HepG2 (cell line): Measurements from ENCODE around the gene CPLX1. TPM values are rescaled to one million over a fixed set of nuclear protein-coding genes. Genes with fewer than 3 reads are reported as not detected.

Experiments used
- ATAC-seq: fragments of 200-7000 bp; cut with Tn5 transposase; 3 replicates; pipeline ENCODE4 v1.9.1; 2020; ENCODE audit warnings: mild to moderate bottlenecking, moderate library complexity
- BruUV-seq: library from RNA; stranded (reverse); fragments of 400-500 nt; replicated peaks from 2 replicates; lab custom pipeline; 2021; lab: Mats Ljungman, UMichigan
- CTCF ChIA-PET: fragments of 300-600 bp; formaldehyde crosslinking; extraction: SDS; loops from one replicate; lab custom pipeline; 2021; ENCODE audit warnings: low total read pairs, inconsistent platforms, low intra/inter-chr PET ratio; lab: Yijun Ruan, JAX
- POLR2A ChIA-PET: fragments of 350-600 bp; sonication (Branson Sonifier 250); formaldehyde crosslinking; loops from one replicate; lab custom pipeline; 2020; ENCODE audit warnings: antibody characterized with exemption, inconsistent platforms; lab: Yijun Ruan, JAX
- DNase-seq: peaks from one replicate; pipeline ENCODE4 v3.0.0-alpha.2; 2015; ENCODE audit warnings: low spot score
- FAIRE-seq: peaks from 3 replicates; lab custom pipeline; 2011; peaks lifted over from hg19 to GRCh38; lab: Jason Lieb, UNC
- H2AFZ ChIP-seq: one replicate; pipeline ENCODE4 v1.6.1; 2011; ENCODE audit warnings: low read length, inconsistent platforms
- H3K27ac ChIP-seq: fragments of 300-600 bp; 3 replicates; pipeline ENCODE4 v1.8.0; 2011; ENCODE audit warnings: mixed run types, mild to moderate bottlenecking, mixed read lengths, low read length, inconsistent platforms; ENCODE audit not compliant: insufficient read depth; ENCODE audit errors: extremely low read length
- H3K27me3 ChIP-seq, 2 experiments: fragments of 200-600 bp in 1 of 2; 2 replicates in 1 of 2; 3 replicates in 1 of 2; pipeline versions ENCODE4 v1.6.0 to v1.8.0; 2011; ENCODE audit warnings: low read length in 2 of 2, mild to moderate bottlenecking in 2 of 2, moderate library complexity in 2 of 2, inconsistent platforms in 1 of 2; ENCODE audit not compliant: insufficient read depth in 2 of 2, control insufficient read depth in 1 of 2
- H3K36me3 ChIP-seq, 2 experiments: fragments of 200-600 bp in 1 of 2; replicated peaks in 1 of 2; 2 replicates in 1 of 2; 3 replicates in 1 of 2; pipeline versions ENCODE4 v1.5.1 to v1.8.0; 2011; ENCODE audit warnings: low read length in 2 of 2, inconsistent platforms in 1 of 2; ENCODE audit not compliant: insufficient read depth in 2 of 2, control insufficient read depth in 1 of 2
- H3K4me1 ChIP-seq: 2 replicates; pipeline ENCODE4 v1.5.1; 2012; ENCODE audit warnings: low read length, inconsistent platforms; ENCODE audit not compliant: insufficient read depth
- H3K4me2 ChIP-seq: 2 replicates; pipeline ENCODE4 v1.6.0; 2011; ENCODE audit warnings: low read depth, low read length, inconsistent platforms
- H3K4me3 ChIP-seq, 3 experiments: fragments of 200-600 bp in 1 of 3; sonication (generic), shearing (Covaris generic) in 1 of 3; replicated peaks in 1 of 3; 2 replicates each; pipeline ENCODE4 v1.5.1; 2011 to 2016; ENCODE audit warnings: low read length in 3 of 3, inconsistent platforms in 2 of 3, low read depth in 2 of 3, mild to moderate bottlenecking in 2 of 3, control low read depth in 1 of 3, mixed read lengths in 1 of 3; ENCODE audit not compliant: insufficient read depth in 1 of 3
- H3K79me2 ChIP-seq: one replicate; pipeline ENCODE4 v1.6.1; 2011; ENCODE audit warnings: low read length, inconsistent platforms; ENCODE audit not compliant: insufficient read depth
- H3K9ac ChIP-seq: 2 replicates; pipeline ENCODE4 v1.6.0; 2011; ENCODE audit warnings: mild to moderate bottlenecking, low read depth, low read length, inconsistent platforms; ENCODE audit not compliant: insufficient read depth
- H3K9me3 ChIP-seq: 2 replicates; pipeline ENCODE4 v1.5.1; 2012; ENCODE audit warnings: mild to moderate bottlenecking, low read length
- H4K20me1 ChIP-seq: 2 replicates; pipeline ENCODE4 v1.6.0; 2011; ENCODE audit warnings: inconsistent platforms, mild to moderate bottlenecking, low read length, moderate library complexity; ENCODE audit not compliant: insufficient read depth
- GTF3A ChIP-seq: sonication (generic); formaldehyde crosslinking; conservative IDR thresholded peaks from 2 replicates; pipeline ENCODE4 v1.4.0; 2020; ENCODE audit warnings: mild to moderate bottlenecking, missing genetic modification reagents
- JUNB ChIP-seq: sonication (generic); formaldehyde crosslinking; IDR thresholded peaks from 2 replicates; pipeline ENCODE4 v1.8.0; 2022; ENCODE audit warnings: missing genetic modification reagents, mild to moderate bottlenecking, borderline replicate concordance
- KLF13 ChIP-seq: sonication (generic); formaldehyde crosslinking; IDR thresholded peaks from 2 replicates; pipeline ENCODE4 v1.4.0; 2020; ENCODE audit warnings: mild to moderate bottlenecking, missing genetic modification reagents
- POLR2AphosphoS5 ChIP-seq: IDR thresholded peaks from 2 replicates; pipeline ENCODE4 v1.6.1; 2012; ENCODE audit warnings: low read depth, low read length
- RBAK ChIP-seq: sonication (generic); formaldehyde crosslinking; IDR thresholded peaks from 2 replicates; pipeline ENCODE4 v1.5.1; 2020; ENCODE audit warnings: mild to moderate bottlenecking, missing genetic modification reagents
- STAT5B ChIP-seq: sonication (generic); formaldehyde crosslinking; IDR thresholded peaks from 2 replicates; pipeline ENCODE4 v1.4.0; 2020; ENCODE audit warnings: missing genetic modification reagents
- ZFP41 ChIP-seq: sonication (generic); formaldehyde crosslinking; IDR thresholded peaks from 2 replicates; pipeline ENCODE4 v1.4.0; 2020; ENCODE audit warnings: mild to moderate bottlenecking, missing genetic modification reagents, borderline replicate concordance
- ZNF225 ChIP-seq: sonication (generic); formaldehyde crosslinking; IDR thresholded peaks from 2 replicates; pipeline ENCODE4 v1.4.0; 2020; ENCODE audit warnings: mild to moderate bottlenecking, missing genetic modification reagents
- ZNF605 ChIP-seq: sonication (generic); formaldehyde crosslinking; IDR thresholded peaks from 2 replicates; pipeline ENCODE4 v1.8.0; 2022; ENCODE audit warnings: mild to moderate bottlenecking, missing genetic modification reagents
- WGBS: methylation state at CpG from one replicate; pipeline ENCODE4 v1.1.6; 2017; ENCODE audit warnings: low lambda C conversion rate; 5-methylcytosine and 5-hydroxymethylcytosine counted together
- in situ Hi-C: cut with HindIII; loops from 2 replicates; pipeline ENCODE4 v1.10.0; 2017; ENCODE audit warnings: low pct_unique_long_range_greater_than_20kb; ENCODE audit not compliant: extremely low pct_ligation_motif_present
- intact Hi-C: fragments of 100-400 bp; cut with micrococcal nuclease; formaldehyde crosslinking; loops from one replicate; pipeline ENCODE4 v1.10.0; 2022; ENCODE audit not compliant: unreplicated experiment
- polyA plus RNA-seq, 8 experiments: library from polyadenylated mRNA; depleted of rRNA in 3 of 8; stranded (reverse) in 7 of 8; unstranded in 1 of 8; fragments of >200 nt; fragmentation: Illumina TruSeq in 4 of 8; extraction: Trizol in 4 of 8; gene quantifications; 2 replicates each; pipeline versions ENCODE4 v1.2.1 to v1.2.3, GENCODE V29; 2011 to 2016; ENCODE audit warnings: low read depth in 4 of 8, missing spikeins in 1 of 8, mixed read lengths in 1 of 8; ENCODE audit not compliant: insufficient read depth in 1 of 8
- total RNA-seq, 5 experiments: library from RNA; depleted of rRNA; stranded (reverse); fragments of >200 nt; fragmentation: Illumina TruSeq; extraction: Trizol; gene quantifications; 2 replicates each; pipeline ENCODE4 v1.2.3, GENCODE V29; 2016; ENCODE audit warnings: low read depth in 1 of 5
- TF ChIP-seq, protein P1 (sequence below): IDR thresholded peaks from 2 replicates; pipeline ENCODE4 v1.6.1; 2016; ENCODE audit warnings: mild to moderate bottlenecking
- TF ChIP-seq, protein P2 (sequence below): sonication (generic); formaldehyde crosslinking; IDR thresholded peaks from 2 replicates; pipeline ENCODE4 v1.4.0; 2020; ENCODE audit warnings: missing genetic modification reagents
- TF ChIP-seq, protein P3 (sequence below): sonication (generic); formaldehyde crosslinking; IDR thresholded peaks from 2 replicates; pipeline ENCODE4 v1.5.1; 2020; ENCODE audit warnings: missing genetic modification reagents, mild to moderate bottlenecking, borderline replicate concordance
- TF ChIP-seq, protein P4 (sequence below): sonication (generic); formaldehyde crosslinking; IDR thresholded peaks from 2 replicates; pipeline ENCODE4 v1.4.0; 2020; ENCODE audit warnings: mild to moderate bottlenecking, missing genetic modification reagents

CPLX1 gene
- total and polyA plus RNA-seq, 2 of the 13 experiments (the other 11 are each of a cell fraction or from before 2014, with no cell fraction given), result 0.18 TPM

DNA sequence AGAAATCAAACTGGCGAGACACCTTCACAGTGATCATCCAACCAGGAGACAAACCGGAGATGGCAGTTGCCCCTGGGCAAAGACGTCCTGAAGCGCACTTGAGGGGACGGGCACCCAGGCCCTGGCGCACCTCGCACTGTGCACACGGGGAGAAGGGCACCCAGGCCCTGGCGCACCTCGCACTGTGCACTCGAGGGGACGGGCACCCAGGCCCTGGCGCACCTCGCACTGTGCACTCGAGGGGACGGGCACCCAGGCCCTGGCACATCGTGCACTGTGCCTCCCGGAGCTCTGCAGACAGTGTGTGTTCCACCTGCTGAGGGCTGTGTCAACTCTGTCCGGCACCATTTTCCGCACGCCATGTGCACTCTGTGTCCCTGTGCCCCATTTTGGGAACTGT lies 34.6 kb upstream of the CPLX1 start:
- no peak for TF ChIP-seq POLR2AphosphoS5
- no peak for TF ChIP-seq STAT5B
- TF ChIP-seq, protein P1, sequence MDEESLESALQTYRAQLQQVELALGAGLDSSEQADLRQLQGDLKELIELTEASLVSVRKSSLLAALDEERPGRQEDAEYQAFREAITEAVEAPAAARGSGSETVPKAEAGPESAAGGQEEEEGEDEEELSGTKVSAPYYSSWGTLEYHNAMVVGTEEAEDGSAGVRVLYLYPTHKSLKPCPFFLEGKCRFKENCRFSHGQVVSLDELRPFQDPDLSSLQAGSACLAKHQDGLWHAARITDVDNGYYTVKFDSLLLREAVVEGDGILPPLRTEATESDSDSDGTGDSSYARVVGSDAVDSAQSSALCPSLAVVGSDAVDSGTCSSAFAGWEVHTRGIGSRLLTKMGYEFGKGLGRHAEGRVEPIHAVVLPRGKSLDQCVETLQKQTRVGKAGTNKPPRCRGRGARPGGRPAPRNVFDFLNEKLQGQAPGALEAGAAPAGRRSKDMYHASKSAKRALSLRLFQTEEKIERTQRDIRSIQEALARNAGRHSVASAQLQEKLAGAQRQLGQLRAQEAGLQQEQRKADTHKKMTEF (CRISPR knock-in tag), result no peak
- TF ChIP-seq, protein P2, sequence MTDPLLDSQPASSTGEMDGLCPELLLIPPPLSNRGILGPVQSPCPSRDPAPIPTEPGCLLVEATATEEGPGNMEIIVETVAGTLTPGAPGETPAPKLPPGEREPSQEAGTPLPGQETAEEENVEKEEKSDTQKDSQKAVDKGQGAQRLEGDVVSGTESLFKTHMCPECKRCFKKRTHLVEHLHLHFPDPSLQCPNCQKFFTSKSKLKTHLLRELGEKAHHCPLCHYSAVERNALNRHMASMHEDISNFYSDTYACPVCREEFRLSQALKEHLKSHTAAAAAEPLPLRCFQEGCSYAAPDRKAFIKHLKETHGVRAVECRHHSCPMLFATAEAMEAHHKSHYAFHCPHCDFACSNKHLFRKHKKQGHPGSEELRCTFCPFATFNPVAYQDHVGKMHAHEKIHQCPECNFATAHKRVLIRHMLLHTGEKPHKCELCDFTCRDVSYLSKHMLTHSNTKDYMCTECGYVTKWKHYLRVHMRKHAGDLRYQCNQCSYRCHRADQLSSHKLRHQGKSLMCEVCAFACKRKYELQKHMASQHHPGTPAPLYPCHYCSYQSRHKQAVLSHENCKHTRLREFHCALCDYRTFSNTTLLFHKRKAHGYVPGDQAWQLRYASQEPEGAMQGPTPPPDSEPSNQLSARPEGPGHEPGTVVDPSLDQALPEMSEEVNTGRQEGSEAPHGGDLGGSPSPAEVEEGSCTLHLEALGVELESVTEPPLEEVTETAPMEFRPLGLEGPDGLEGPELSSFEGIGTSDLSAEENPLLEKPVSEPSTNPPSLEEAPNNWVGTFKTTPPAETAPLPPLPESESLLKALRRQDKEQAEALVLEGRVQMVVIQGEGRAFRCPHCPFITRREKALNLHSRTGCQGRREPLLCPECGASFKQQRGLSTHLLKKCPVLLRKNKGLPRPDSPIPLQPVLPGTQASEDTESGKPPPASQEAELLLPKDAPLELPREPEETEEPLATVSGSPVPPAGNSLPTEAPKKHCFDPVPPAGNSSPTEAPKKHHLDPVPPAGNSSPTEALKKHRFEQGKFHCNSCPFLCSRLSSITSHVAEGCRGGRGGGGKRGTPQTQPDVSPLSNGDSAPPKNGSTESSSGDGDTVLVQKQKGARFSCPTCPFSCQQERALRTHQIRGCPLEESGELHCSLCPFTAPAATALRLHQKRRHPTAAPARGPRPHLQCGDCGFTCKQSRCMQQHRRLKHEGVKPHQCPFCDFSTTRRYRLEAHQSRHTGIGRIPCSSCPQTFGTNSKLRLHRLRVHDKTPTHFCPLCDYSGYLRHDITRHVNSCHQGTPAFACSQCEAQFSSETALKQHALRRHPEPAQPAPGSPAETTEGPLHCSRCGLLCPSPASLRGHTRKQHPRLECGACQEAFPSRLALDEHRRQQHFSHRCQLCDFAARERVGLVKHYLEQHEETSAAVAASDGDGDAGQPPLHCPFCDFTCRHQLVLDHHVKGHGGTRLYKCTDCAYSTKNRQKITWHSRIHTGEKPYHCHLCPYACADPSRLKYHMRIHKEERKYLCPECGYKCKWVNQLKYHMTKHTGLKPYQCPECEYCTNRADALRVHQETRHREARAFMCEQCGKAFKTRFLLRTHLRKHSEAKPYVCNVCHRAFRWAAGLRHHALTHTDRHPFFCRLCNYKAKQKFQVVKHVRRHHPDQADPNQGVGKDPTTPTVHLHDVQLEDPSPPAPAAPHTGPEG (CRISPR knock-in tag), result no peak
- no peak for TF ChIP-seq JUNB (CRISPR knock-in tag)
- no peak for TF ChIP-seq GTF3A (CRISPR knock-in tag)
- no peak for TF ChIP-seq ZNF225 (CRISPR knock-in tag)
- TF ChIP-seq RBAK (CRISPR knock-in tag), result no peak
- TF ChIP-seq, protein P3, sequence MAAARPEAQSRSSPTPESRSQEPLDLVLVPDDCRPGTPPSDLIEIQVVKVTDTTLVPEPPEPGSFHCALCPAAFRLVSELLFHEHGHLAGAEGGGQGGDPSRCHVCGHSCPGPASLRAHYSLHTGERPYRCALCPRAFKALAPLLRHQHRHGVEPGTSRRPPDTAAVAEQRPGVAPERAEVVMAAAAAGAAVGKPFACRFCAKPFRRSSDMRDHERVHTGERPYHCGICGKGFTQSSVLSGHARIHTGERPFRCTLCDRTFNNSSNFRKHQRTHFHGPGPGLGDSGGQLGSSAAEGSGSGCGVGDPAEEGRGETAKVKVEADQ (CRISPR knock-in tag), result no peak
- no peak for TF ChIP-seq KLF13
- TF ChIP-seq ZFP41 (CRISPR knock-in tag), result no peak
- no peak for TF ChIP-seq ZNF605 (CRISPR knock-in tag)
- TF ChIP-seq, protein P4, sequence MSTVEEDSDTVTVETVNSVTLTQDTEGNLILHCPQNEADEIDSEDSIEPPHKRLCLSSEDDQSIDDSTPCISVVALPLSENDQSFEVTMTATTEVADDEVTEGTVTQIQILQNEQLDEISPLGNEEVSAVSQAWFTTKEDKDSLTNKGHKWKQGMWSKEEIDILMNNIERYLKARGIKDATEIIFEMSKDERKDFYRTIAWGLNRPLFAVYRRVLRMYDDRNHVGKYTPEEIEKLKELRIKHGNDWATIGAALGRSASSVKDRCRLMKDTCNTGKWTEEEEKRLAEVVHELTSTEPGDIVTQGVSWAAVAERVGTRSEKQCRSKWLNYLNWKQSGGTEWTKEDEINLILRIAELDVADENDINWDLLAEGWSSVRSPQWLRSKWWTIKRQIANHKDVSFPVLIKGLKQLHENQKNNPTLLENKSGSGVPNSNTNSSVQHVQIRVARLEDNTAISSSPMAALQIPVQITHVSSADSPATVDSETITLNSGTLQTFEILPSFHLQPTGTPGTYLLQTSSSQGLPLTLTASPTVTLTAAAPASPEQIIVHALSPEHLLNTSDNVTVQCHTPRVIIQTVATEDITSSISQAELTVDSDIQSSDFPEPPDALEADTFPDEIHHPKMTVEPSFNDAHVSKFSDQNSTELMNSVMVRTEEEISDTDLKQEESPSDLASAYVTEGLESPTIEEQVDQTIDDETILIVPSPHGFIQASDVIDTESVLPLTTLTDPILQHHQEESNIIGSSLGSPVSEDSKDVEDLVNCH (CRISPR knock-in tag), result no peak
- DNase-seq (no peak), FAIRE-seq (no peak), ATAC-seq (no peak)
- BruUV-seq, result no TSS peak
- H3K9ac ChIP-seq, result no peak overlapping the region
- peaks cover 11 to 44% of the 10 kb centered on the region in 2 experiments; a peak in 4 of 5 replicates for H3K36me3 ChIP-seq
- no peak overlapping the region for H3K4me2 ChIP-seq
- H3K4me1 ChIP-seq, result no peaks in the 10 kb centered on the region
- H3K27me3 ChIP-seq, result no peaks in the 10 kb centered on the region
- in situ Hi-C loops, result no loop called here
- H3K27ac ChIP-seq, result no peak overlapping the region
- H2AFZ ChIP-seq, result no peak overlapping the region
- 97% methylated on average over 13 of the region's 21 CpGs for WGBS
- CTCF ChIA-PET, result no interaction called here
- no peaks in the 10 kb centered on the region for H3K9me3 ChIP-seq
- intact Hi-C loops, result no loop called here
- POLR2A ChIA-PET, result no interaction called here
- no peaks in the 10 kb centered on the region for H3K79me2 ChIP-seq
- H4K20me1 ChIP-seq, result no peaks in the 10 kb centered on the region
- H3K4me3 ChIP-seq, result no peak overlapping the region
